CD4-positive, alpha-beta T cell (primary cell): ENCODE data around the gene PRR4. TPM values are rescaled to one million over a fixed set of nuclear protein-coding genes. Genes with fewer than 3 reads are reported as not detected.

Experiments
- ATAC-seq: fragments of 200-7000 bp; cut with Tn5 transposase; one replicate; pipeline ENCODE4 v1.10.0; 2022; ENCODE audit warnings: mild to moderate bottlenecking; ENCODE audit not compliant: poor library complexity
- CTCF ChIA-PET: fragments of 350-600 bp; sonication (Branson Sonifier 250); formaldehyde crosslinking; loops from one replicate; lab custom pipeline; 2021; ENCODE audit warnings: antibody characterized with exemption, inconsistent platforms; lab: Charles Lee
- POLR2A ChIA-PET: fragments of 350-600 bp; sonication (Branson Sonifier 250); formaldehyde crosslinking; loops from one replicate; lab custom pipeline; 2021; ENCODE audit warnings: antibody characterized with exemption, inconsistent platforms; lab: Charles Lee
- DNase-seq, 14 experiments: peaks; one replicate each; pipeline ENCODE4 v3.0.0-alpha.2; 2013 to 2020; ENCODE audit warnings: mixed read lengths in 2 of 14
- H3K27ac ChIP-seq, 2 donors: one replicate each; pipeline versions ENCODE4 v1.5.1 to v1.7.0; 2013; ENCODE audit warnings: low read length in 2 of 2, low read depth in 1 of 2, mild to moderate bottlenecking in 1 of 2
- H3K27me3 ChIP-seq, 2 experiments: 1 replicate in 1 of 2; 2 replicates in 1 of 2; pipeline versions ENCODE4 v1.6.1 to v1.7.0; 2013; ENCODE audit warnings: low read length in 2 of 2, control low read depth in 1 of 2, mild to moderate bottlenecking in 1 of 2, moderate library complexity in 1 of 2; ENCODE audit not compliant: insufficient read depth in 2 of 2, control insufficient read depth in 1 of 2
- H3K36me3 ChIP-seq: one replicate; pipeline ENCODE4 v1.6.1; 2013; ENCODE audit warnings: low read length, control low read depth; ENCODE audit not compliant: insufficient read depth
- H3K4me1 ChIP-seq: one replicate; pipeline ENCODE4 v1.6.1; 2013; ENCODE audit warnings: low read length, control low read depth; ENCODE audit not compliant: insufficient read depth
- H3K4me3 ChIP-seq: one replicate; pipeline ENCODE4 v1.5.1; 2013; ENCODE audit warnings: mild to moderate bottlenecking, low read length, moderate library complexity
- H3K9me3 ChIP-seq, 2 experiments: 1 replicate in 1 of 2; 2 replicates in 1 of 2; pipeline versions ENCODE4 v1.6.1 to v1.7.0; 2013; ENCODE audit warnings: low read length in 2 of 2, mild to moderate bottlenecking in 2 of 2, control low read depth in 1 of 2, moderate library complexity in 1 of 2; ENCODE audit not compliant: control insufficient read depth in 1 of 2, insufficient read depth in 1 of 2
- H3K27ac Mint-ChIP-seq: one replicate; pipeline ENCODE4 v1.8.0; 2020; ENCODE audit warnings: mixed read lengths
- H3K27me3 Mint-ChIP-seq: one replicate; pipeline ENCODE4 v1.8.0; 2021; ENCODE audit warnings: mixed read lengths
- H3K36me3 Mint-ChIP-seq: one replicate; pipeline ENCODE4 v1.8.0; 2021; ENCODE audit warnings: low read depth, mixed read lengths
- H3K4me1 Mint-ChIP-seq: one replicate; pipeline ENCODE4 v1.8.0; 2021; ENCODE audit warnings: low read depth, mixed read lengths
- H3K4me3 Mint-ChIP-seq: one replicate; pipeline ENCODE4 v1.8.0; 2020; ENCODE audit warnings: mild to moderate bottlenecking, mixed read lengths
- H3K9me3 Mint-ChIP-seq: one replicate; pipeline ENCODE4 v1.8.0; 2020; ENCODE audit warnings: mixed read lengths
- intact Hi-C, 2 experiments: fragments of 100-400 bp; cut with DNase I in 1 of 2; cut with micrococcal nuclease in 1 of 2; formaldehyde crosslinking; loops; one replicate each; pipeline versions ENCODE4 v1.15.1 to v1.9.0; 2023 to 2025; cut with DNase I, micrococcal nuclease
- total RNA-seq, 174 experiments: library from RNA in 2 of 174; stranded (reverse) in 2 of 174; gene quantifications; one replicate each; pipeline ENCODE4 v1.2.3 and lab custom pipeline; 2021 to 2026
- TF ChIP-seq, protein P1 (sequence below): fragments of 200-600 bp; IDR thresholded peaks from one replicate; pipeline ENCODE4 v1.8.0; 2022; ENCODE audit warnings: antibody characterized with exemption, mild to moderate bottlenecking

PRR4 gene
- total RNA-seq, 2 experiments from 2014 or later, result not detected

DNA sequence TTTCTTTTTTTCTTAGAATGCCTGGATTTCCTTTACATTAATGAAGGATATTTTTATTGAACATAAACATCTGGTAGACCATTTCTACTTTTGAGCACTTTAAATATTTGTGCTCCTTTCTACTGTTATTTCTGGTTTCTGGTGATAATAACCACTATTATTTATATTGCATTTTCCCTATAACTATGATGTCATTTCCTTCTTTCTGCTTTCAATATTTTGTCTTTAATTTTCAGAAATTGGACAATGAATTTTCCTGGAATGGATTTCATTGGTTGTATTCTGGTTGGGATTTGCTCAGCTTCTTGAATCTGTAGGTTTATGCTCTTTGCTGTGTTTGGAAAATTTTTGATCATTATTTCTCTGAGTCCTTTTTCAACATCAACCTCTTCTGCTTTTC is 40.0 kb upstream of the PRR4 start:
- Histone ChIP-seq H3K9me3 (no peaks in the 10 kb centered on the region), H3K4me1 (no peaks in the 10 kb centered on the region), H3K27me3 (no peaks in the 10 kb centered on the region), H3K36me3 (no peaks in the 10 kb centered on the region), H3K4me3 (no peak overlapping the region), H3K27ac (no peak overlapping the region)
- no peak overlapping the region for H3K27ac Mint-ChIP-seq
- CTCF ChIA-PET, result no interaction called here
- POLR2A ChIA-PET, result no interaction called here
- H3K36me3 Mint-ChIP-seq, result peaks cover 42% of the 10 kb centered on the region
- intact Hi-C loops, result no loop called here
- DNase-seq (no peak), ATAC-seq (no peak)
- H3K4me3 Mint-ChIP-seq, result no peak overlapping the region
- no peaks in the 10 kb centered on the region for H3K4me1 Mint-ChIP-seq
- H3K27me3 Mint-ChIP-seq, result no peaks in the 10 kb centered on the region
- TF ChIP-seq, protein P1, sequence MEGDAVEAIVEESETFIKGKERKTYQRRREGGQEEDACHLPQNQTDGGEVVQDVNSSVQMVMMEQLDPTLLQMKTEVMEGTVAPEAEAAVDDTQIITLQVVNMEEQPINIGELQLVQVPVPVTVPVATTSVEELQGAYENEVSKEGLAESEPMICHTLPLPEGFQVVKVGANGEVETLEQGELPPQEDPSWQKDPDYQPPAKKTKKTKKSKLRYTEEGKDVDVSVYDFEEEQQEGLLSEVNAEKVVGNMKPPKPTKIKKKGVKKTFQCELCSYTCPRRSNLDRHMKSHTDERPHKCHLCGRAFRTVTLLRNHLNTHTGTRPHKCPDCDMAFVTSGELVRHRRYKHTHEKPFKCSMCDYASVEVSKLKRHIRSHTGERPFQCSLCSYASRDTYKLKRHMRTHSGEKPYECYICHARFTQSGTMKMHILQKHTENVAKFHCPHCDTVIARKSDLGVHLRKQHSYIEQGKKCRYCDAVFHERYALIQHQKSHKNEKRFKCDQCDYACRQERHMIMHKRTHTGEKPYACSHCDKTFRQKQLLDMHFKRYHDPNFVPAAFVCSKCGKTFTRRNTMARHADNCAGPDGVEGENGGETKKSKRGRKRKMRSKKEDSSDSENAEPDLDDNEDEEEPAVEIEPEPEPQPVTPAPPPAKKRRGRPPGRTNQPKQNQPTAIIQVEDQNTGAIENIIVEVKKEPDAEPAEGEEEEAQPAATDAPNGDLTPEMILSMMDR, result no peak
- H3K9me3 Mint-ChIP-seq, result no peaks in the 10 kb centered on the region

- DNase-seq, result no peak
- Mint-ChIP-seq H3K4me1 (no peaks in the 10 kb centered on the region), H3K27me3 (no peaks in the 10 kb centered on the region), H3K4me3 (no peak within 1 kb of the TSS), H3K36me3 (peaks cover 56% of the 10 kb centered on the region), H3K27ac (no peak within 1 kb of the TSS), H3K9me3 (no peaks in the 10 kb centered on the region)
- TF ChIP-seq, protein P1, result no peak
- Histone ChIP-seq H3K27ac (no peak within 1 kb of the TSS), H3K9me3 (no peaks in the 10 kb centered on the region), H3K27me3 (no peaks in the 10 kb centered on the region), H3K36me3 (no peaks in the 10 kb centered on the region), H3K4me1 (no peaks in the 10 kb centered on the region), H3K4me3 (no peak within 1 kb of the TSS)
- ChIA-PET POLR2A (no interaction called here), CTCF (no interaction called here)
- intact Hi-C loops, result no loop called here
- ATAC-seq, result no peak
Measured at GRCh38 chr12:10884086-10884725, 34.9 kb upstream of the PRR4 start, which contains the start of gene PRH1. Gene PRH1 (minus strand): TSS chr12:10884255. CDS start chr12:10884217, 38 bp downstream.

- Histone ChIP-seq H3K4me1 (no peaks in the 10 kb centered on the region), H3K27ac (no peak overlapping the region), H3K9me3 (no peaks in the 10 kb centered on the region), H3K4me3 (no peak overlapping the region), H3K36me3 (peaks cover 9% of the 10 kb centered on the region), H3K27me3 (no peaks in the 10 kb centered on the region)
- H3K27me3 Mint-ChIP-seq, result no peaks in the 10 kb centered on the region
- no peak overlapping the region for H3K27ac Mint-ChIP-seq
- intact Hi-C loops, result no loop called here
- TF ChIP-seq, protein P1, result no peak
- peaks cover 4% of the 10 kb centered on the region for H3K9me3 Mint-ChIP-seq
- ATAC-seq, result no peak
- H3K4me3 Mint-ChIP-seq, result no peak overlapping the region
- H3K4me1 Mint-ChIP-seq, result no peaks in the 10 kb centered on the region
- peaks cover 50% of the 10 kb centered on the region for H3K36me3 Mint-ChIP-seq
- no peak for DNase-seq
- ChIA-PET POLR2A (no interaction called here), CTCF (interaction anchor here (1.2 kb wide), 1 partner anchor 9 kb away, joined by 5 read pairs; no protein-coding TSS in a partner anchor)
Measured at GRCh38 chr12:10873378-10873777, 24.1 kb upstream of the PRR4 start.
